GM18907 (cell line): ENCODE data around the gene MRAS.
"Not testable (repeated sequence)": the region's sequence is repeated elsewhere in the genome, so short reads cannot be mapped to it uniquely, and the experiment has no call there.

Experiments
- ATAC-seq: cut with Tn5 transposase; IDR thresholded peaks from one replicate; pipeline ENCODE4 v1.9.1; 2021; ENCODE audit warnings: mild to moderate bottlenecking, moderate library complexity; ENCODE audit not compliant: unreplicated experiment

Gene MRAS

GRCh38 chr3:138412821-138413551 lies 64.6 kb downstream of the MRAS start:
- no peak for ATAC-seq

- ATAC-seq: not testable (repeated sequence)
Observed at GRCh38 chr3:138416236-138416635, 67.9 kb downstream of the MRAS start.

DNA sequence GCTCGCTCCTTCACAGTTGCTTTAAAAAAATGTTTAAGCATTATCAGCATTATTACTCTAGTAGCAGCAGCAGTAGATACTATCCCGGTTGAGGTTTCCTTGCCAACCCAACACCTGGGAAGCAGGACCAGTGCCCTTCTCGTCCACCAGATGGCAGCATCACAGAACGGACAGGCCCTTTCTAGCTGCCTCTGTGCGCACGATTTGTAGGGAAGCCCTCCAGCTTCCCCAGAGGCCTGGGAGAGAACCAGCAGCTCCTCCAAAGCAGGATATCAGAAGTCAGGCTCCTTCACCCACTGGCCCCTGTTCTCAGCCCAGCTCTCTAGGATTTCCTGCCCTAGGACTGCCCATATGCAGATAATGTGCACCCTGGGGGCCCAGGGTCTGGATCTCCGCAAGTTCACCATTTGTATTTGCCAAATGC lies 69.2 kb downstream of the MRAS start:
- ATAC-seq: peak; percentile 82

DNA sequence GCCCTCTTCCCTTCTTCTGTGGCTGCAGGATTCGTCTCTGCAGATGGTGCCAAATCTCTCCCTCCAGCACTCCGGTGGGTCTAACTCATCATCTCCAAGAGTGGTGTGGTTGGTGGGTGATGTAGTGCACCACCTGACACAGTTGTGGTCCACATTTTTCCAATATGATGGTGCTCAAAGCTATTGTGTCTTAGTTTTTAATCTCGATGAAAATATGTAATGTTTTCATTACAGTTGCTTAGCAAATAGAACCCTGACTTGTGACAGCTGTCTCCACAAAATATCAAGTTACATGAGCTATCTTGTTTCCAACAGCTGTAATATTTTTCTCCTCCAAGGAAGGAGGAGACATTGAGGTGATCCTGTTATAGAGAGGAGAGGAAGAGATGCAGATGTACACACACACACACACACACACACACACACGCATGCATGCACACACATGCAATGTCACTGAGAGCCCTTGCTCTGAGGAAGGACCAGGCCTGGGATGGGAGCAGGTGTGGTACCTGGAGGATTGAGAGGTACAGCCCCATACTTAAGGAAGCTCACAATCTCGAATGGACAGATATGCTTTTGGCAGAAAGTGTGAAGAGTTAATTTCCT lies 70.3 kb downstream of the MRAS start:
- no peak for ATAC-seq

GRCh38 chr3:138423316-138423715 lies 74.9 kb downstream of the MRAS start:
- no peak for ATAC-seq

DNA sequence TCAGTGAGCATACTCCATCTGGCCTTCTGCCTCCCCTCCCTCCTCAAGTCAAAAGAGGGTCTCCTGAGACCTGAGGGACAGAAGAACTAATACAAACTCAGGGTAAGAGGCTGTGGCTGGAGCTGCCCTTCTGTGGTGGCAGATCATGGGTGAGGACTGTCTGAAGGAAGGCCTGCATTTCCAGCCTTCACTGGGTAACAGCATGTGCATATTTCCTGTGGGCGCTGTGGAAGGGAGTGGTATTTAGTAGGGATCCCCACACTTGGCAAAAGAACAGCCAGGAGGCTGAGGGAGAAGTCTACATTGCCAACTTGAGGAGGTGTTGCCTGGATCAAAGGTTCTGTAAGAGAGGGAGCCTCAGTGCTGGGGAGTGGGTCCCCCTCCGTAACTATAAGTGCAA lies 75.9 kb downstream of the MRAS start:
- ATAC-seq: no peak

GRCh38 chr3:138426211-138426610 lies 77.8 kb downstream of the MRAS start:
- no peak for ATAC-seq

GRCh38 chr3:138426754-138427153 lies 78.4 kb downstream of the MRAS start:
- not testable (repeated sequence) for ATAC-seq

- no peak for ATAC-seq
Observed at GRCh38 chr3:138429665-138430064, 81.3 kb downstream of the MRAS start.

DNA sequence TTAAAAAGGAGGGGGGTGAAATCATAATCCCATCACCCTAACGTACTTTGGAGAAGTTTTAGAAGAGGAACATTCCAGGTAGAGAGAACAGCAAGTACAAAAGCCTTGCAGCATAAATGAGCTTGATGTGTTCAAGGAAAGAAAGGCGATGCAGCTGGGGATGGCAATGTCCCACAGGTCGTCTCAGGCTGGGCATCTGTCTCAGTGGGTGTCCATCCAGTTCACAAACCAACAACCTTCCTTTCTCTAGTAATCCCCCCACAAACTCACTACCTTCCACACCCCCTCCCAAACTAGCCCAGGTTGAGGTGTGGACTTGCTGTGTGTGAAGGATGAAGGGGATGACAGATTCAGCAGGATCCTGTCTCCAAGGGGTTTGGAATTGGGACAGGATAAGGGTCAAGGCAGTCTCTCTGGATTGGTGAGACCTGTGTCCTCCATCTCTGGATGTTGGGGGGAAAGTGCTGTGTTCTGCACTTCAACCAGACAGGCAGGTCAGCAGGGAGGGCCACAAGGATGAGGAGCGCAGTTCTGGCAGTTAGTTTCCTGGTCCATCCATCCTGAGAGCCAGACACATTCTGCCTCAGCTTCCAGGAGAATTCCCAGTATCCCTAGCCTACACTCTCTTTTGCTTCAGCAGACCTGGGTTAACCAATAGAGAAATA lies 84.3 kb downstream of the MRAS start:
- ATAC-seq: no peak

DNA sequence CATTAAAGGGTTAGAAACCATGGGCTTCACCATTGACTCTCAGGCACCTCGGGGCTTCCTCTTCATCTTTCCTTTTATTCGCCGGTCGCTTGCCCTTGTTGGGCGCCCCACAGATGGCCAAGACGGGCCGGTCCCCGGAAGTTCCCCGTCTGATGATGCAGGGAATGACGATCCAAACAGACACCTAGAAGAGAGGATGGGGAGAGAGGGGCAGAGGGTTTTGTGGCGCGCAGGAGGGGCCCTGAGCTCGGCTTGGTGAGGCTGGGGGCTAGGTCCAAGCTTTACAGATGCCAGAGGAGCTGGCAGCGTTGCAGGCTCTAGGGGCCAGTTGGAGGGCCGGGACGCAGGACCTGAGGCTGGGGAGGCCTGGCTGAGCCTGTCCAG lies 85.5 kb downstream of the MRAS start:
- ATAC-seq: no peak

- no peak for ATAC-seq
Observed at GRCh38 chr3:138434276-138434874, 86.0 kb downstream of the MRAS start, which contains the start of gene ESYT3. Gene ESYT3 (plus strand): TSS chr3:138434616. CDS start chr3:138434799, 183 bp downstream.

DNA sequence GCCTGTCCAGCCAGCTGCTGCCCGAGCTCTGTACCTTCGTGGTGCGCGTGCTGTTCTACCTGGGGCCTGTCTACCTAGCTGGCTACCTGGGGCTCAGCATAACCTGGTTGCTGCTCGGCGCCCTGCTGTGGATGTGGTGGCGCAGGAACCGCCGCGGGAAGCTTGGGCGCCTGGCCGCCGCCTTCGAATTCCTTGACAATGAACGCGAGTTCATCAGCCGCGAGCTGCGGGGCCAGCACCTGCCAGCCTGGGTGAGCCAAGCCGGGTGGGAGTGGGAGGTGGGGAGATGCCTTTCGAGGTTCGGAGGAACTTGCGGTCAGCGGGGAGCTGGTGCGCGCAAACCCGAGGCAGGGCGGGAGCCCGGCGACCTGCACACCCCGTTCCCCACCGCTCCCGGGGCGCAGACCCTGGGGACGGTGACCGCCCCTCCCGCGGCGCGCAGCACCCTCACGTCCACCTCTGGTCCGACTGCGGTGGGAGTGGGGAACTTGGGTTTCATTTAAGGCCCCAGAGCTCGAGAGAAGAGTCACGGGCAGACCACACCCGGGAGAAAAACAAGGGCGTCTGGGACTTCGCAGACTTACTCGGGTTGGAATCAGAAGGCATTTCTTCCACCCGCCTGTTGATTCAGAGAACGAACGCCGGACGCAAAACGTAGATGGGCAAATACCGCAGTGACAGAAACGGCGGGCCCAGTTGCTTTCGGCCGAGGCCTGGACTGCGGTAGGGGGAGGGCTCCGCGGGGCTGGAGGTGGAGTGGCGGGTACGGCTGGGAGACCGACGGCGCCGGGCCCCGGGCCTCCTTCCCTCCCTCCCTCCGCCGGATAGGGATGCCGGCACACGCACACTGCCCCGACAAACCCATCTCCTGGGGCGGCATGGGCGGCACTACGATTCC lies 86.7 kb downstream of the MRAS start:
- ATAC-seq: no peak

DNA sequence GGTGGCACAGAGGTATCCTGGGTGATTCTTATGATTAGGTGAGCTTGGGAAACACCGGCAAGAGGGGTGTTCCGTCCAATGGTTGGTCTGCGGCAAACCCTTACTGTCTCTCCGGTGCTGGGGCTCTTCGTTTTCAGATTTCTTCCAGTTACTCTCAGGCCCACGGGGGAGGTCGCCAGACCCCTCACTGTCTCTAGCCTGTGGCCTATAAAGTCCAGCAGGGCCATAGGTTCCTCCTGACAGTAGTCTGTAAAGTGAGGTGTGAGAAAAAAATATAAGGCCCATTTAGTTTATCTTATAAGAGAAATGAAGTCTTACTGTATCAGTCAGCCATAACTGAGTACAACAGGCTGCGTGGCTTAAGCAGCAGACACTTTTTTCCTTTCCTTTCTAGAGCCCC lies 87.5 kb downstream of the MRAS start:
- ATAC-seq: no peak

- no peak for ATAC-seq
Observed at GRCh38 chr3:138437281-138437680, 88.9 kb downstream of the MRAS start.

- no peak for ATAC-seq
Observed at GRCh38 chr3:138438896-138439295, 90.5 kb downstream of the MRAS start.

DNA sequence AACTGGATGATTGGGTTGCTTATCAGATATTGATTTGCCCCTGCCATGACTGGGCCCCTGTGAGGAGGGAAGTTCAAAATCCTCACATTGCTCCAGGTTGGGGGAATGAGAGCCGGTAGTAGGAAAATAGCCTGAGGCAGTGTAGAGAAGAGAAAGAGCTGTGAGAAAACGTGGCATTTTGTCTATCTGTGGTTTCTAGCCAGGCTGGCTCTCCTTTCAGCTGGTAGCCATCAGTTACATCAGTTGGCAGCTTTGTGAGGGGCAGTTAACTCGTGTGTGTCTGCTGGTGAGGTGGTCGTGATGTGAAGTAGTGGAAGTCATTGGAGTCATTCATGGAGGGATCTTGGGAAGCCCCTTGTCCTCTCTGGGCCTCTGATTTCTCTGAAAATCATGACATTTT lies 91.3 kb downstream of the MRAS start:
- ATAC-seq: no peak

DNA sequence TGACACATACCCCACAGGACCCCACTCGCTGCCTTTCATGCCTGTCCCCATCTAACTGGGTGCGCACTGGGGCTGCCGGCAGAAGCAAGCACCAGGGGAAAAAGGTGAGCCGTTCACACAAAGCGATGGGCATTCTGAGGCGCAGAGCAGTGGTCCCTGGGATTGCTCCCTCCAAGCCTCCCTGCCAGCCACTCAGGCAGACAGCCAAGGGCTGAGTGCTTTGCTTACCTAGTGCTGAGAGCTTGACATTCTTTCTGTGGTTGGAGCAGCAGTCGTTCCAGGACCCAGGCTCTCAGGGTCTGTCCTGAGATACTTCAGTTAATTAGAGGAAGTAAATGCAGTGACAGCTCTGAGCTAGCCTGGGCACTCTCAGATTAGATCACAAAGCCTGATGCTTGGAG lies 91.7 kb downstream of the MRAS start:
- no peak for ATAC-seq

DNA sequence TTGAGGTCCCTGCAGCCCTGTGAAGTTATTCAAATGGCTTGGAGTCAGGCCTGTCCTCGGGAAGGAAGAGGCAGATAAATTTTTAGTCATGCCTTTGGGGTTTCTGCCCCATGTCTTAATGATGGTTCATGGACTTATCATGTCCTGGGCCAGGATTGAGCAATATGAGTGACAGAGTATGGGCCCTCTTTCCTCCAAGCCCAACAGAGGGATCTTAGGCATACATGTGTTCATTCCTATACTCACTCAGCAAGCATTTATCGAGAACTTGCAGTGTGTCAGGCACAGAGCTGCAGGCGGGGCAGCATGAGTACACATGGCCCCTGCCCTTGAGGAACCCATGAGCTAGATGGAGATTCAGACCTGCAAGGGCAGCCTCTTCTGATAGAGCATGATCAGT lies 92.2 kb downstream of the MRAS start:
- ATAC-seq: no peak

DNA sequence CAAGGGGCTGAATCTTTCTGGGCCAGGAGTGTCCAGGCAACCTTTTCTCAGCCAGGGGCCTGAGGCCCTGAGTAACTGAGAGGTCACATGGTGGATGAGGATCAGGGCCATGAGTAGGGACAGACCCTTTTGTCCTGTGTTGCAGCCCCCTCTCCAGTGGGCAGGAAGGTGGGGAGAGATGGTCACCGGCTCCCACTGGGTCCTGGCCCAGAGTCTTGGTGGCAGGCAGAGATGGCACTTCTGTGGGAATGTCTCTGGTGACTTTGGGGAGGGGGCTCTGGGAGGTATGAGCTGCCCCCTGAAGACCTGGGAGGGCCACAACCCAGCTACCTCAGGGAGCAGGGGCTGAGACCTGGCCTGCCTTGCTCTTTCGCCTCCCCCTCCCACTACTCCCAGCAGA lies 92.9 kb downstream of the MRAS start:
- no peak for ATAC-seq

DNA sequence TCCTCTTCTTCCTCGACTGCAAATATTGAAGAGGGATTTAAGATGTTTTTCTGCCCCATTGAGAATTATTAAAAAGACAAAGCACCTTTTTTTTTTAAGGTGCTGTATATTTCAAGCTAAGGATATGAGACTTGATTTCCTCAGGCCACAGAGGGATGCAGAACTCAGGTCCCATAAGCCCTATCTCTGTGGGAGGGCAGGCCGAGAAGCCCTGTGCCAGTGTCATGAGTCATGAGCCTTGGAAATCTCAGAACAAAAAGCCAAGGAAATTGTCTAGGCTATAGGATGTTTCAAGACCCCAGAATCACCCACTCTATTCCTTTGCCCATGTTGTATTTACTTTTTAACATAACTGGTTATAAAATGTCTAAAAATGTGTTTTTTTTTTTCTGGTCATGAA lies 93.4 kb downstream of the MRAS start:
- ATAC-seq: no peak
